Glomerular visceral epithelial cell (primary cell): ENCODE results near the gene TMEM183A.

ENCODE experiments used
- DNase-seq: peaks from one replicate; pipeline ENCODE4 v3.0.0-alpha.2; 2016; ENCODE audit errors: extremely low spot score

The TMEM183A gene

DNA sequence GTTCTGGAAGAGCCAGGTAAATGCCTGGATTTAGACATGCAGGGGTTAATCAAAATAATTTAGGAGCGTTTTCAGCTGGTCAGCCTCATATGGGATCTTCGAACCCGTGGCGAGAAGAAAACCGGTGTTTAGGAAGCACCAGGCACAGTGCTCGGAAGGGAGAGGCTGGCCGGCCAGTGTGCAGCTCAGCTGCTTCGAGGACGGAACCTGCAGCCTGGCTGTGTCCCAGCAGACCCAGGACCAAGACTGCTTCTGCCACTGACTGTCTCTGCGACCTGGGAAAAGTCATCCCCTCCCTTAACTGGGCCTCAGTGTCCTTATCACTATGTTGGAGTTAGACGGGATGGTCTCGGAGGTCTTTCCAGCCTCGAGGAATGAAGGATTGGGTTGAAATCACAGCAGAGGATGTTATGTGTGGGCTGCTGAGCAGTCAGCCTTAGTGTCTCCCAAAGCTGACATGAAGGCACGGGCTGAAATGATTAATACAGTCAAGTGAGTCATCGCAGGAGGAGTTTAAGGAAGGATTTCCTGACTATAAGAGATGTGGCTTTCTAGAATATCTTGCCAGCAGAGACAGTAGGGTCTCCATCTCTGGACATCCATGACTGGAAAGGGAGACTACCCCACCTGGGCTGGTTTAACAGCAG is 39.9 kb downstream of the TMEM183A start:
- peak; percentile 71 for DNase-seq

DNA sequence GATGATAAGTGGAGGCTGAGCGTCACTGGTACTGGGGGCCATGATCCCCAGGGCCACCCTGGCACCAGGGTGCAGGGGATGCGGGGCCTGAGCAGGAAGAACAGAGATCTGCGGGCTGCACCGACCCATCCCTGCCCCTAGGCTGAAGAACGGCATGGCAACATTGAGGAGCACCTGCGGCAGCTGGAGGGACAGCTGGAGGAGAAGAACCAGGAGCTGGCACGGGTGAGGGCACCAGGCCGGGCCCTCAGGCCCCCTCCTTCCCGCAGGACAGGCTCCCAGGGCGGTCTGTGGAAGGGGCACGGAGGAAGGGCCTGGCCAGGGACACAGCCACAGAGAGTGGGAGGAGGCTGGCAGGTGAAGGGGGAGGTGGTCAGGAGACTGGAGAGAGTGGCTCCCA is 40.9 kb downstream of the TMEM183A start:
- no peak for DNase-seq

DNA sequence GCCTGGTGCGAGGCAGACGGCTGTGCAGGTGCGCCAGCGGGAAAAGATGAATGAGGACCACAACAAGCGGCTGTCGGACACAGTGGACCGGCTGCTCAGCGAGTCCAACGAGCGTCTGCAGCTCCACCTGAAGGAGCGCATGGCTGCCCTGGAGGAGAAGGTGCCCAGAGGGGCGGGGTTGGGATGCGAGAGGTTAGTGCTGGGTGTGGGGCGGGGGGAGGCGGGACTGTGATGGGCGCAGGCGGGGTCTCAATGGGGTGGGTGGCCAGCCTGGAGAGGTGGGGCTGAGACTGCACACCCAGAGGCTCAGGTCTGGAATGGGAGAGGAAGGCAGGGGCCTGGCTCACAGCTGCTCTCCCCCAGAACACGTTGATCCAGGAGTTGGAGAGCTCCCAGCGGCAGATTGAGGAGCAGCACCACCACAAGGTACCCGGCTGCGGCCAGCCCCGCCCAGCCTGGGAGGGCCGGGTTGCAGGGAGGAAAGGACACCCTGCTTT is 41.4 kb downstream of the TMEM183A start:
- DNase-seq, result no peak

DNA sequence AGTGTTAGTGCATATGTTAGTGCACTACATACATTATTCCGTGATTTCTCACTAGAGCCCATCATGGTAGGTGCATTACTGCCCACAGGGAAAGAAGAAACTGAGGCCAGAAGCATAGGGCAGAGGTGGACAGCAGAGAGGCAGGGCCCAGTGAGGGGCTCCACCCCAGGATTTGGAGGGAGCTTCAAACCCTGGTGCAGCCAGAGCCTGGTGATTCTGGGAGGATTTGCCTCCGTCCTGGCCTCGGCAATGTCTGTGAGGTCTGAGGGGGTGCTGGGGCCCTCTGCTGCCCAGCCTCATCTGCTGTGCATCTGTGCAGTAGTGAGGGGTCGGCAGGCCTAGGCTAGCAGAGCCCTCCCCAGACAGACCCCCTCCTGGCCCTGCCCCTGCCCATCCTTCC is 41.9 kb downstream of the TMEM183A start:
- no peak for DNase-seq

DNA sequence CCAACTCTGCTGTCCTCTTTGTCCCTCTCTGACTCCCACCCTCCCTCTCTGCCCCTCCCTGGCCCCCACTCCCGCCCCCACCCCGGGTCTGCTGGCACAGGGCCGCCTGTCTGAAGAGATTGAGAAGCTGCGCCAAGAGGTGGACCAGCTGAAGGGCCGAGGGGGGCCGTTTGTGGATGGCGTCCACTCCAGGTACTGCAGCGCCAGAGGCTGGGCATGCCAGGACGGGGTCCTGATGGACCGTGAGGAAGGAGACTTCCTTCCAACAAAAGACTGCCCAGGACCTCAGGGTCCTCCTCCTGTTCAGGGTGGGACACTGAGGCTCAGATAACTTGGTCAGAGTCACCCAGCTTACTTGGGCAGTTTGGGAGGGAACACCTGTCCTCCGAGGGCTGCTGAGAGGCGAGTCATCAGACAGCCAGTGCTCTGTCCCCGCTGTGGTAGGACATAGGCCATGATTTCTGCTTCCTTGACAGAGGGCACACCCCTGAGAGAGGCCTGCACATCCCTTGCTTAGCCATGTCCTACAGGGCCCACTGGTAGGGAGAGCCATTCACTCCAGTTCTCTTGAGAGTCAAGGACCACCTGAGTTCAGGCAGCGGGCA is 42.5 kb downstream of the TMEM183A start:
- DNase-seq, result no peak

DNA sequence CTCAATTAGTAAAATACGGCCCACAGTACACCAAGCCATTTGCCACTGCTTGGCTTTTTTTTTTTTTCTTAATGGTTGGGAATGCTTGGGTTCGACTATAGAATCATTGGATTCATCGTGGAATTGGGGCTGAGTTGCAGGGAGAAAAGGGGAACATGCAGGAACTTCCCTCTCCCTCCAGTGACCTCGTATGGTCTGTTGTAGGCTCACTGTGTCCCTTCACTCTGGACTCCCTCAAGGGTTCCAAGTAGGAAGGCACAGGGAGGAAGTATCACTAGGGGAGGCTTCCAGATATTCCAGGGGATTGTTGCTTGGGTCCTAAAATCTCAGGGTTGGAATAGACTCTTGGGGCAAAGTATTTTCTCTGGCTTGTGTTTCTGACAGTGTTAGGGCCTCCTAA is 43.7 kb downstream of the TMEM183A start:
- no peak for DNase-seq

DNA sequence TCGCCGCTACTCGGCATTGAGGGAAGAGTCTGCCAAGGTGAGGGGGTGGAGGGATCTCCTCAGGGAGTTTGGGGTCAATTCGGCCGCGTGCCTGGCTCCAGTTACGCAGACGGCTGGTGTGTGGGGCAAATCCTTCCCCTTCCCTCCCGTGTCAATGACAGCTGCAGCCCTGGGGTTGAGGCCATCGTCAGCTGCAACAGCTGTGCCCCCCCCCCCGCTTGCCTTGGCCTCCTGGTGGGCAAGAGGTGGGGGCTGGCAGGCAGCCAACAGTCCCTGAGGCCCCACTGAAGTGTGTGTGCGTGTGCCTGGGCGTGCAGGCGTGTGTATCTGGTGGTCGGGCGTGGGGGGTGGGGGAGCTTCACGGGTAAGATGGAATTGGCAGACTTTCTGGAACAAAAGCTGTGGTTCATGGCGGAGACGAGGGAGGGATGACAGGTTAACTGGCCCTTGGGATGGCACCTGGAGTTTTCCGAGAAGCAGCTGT is 44.7 kb downstream of the TMEM183A start:
- DNase-seq, result no peak

DNA sequence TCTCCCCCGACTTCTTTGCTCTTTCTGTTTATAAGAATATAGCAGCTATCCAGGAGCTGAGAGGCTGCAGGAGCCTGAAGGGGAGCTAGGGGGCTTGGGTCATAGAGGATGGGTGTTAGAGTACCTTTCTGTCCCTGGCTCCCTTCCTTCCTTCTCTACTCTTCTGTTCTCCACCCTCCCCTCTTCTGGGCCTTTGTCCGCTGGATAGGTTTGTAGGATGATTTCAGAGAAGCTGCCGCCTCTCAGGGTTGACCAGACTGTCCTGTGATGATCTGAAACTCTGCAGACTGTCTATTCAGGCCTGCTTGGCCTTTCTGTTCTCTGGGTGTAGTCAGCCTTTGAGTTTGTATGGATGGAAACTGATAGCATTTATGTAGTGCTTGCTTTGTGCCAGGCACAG is 45.4 kb downstream of the TMEM183A start:
- no peak for DNase-seq

DNA sequence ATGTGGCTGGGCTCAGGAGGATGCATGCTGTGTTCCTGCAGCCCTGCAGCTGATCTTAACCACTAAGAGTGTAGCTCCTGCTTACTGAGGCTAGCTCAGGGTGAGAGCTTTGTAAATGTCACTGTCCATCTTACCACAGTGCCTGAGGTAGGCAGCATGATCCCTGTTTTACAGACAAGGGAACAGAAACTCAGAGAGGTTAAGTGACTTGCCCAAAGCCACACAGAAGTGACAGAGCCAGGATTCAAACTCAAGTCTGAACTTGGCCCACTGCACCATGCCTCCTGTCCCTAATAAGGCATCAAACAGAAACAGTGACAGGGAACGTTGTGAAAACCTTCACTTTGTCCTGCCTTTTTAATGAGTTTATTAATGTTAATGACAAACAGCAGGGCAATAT is 47.0 kb downstream of the TMEM183A start:
- DNase-seq, result no peak

DNA sequence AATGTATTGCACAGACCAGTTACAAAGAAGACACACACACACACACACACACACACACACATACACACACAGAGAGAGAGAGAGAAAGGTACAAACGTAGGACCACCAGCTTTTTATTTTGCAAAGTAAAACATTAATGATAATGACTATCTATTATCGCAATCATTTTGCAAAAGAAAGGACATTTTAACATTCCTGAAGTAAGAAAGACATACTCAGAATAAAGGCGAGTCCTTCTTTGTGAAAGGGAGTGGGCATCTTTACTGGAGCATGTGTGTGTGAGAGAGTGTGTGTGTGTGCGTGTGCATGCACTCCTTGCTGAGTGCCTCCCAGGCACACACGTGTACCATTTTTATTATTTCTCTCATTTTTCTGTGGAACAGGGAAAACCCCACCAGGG is 47.5 kb downstream of the TMEM183A start:
- DNase-seq, result no peak

DNA sequence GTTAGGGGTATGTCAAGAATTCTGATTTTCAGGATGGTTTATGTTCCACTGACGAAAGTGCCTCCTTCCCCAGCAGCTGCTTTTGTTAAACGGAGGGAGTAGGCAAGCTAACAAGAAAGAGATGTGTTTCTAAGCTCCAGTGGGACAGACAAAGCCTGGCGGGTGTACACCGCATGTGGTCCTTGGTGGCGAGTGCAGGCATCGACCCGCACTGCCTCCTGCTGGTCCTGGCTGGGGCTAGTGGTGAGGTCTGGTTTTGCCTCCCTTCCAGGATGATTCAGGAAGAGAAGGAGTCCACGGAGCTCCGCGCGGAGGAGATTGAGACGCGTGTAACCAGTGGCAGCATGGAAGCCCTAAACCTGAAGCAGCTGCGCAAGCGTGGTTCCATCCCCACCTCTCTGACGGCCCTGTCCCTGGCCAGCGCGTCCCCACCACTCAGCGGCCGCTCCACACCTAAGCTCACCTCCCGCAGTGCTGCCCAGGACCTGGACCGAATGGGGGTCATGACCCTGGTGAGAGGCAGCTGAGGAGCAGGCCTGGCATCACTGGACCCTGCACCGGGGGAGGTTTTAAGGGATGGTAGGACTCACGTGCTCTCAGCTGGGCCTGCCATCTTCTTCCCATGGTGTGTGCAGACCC is 48.1 kb downstream of the TMEM183A start:
- no peak for DNase-seq

DNA sequence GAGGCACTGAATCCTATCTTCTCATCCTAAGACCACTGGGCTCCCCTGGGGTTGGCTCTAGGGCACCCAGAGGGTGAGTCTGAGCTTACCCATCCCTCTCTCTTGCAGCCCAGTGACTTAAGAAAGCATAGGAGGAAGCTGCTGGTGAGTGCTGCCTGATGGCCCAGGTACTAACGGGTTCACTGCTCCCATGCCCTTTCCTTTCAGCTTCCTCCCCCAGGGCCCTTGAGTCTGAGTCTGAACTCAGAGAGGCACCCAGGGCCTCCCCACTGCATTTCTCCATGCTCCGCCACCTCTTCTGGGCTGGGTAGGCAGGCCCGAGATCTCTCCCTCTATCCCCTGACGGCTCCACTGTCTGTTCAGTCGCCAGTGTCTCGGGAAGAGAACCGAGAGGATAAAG is 48.8 kb downstream of the TMEM183A start:
- no peak for DNase-seq

DNA sequence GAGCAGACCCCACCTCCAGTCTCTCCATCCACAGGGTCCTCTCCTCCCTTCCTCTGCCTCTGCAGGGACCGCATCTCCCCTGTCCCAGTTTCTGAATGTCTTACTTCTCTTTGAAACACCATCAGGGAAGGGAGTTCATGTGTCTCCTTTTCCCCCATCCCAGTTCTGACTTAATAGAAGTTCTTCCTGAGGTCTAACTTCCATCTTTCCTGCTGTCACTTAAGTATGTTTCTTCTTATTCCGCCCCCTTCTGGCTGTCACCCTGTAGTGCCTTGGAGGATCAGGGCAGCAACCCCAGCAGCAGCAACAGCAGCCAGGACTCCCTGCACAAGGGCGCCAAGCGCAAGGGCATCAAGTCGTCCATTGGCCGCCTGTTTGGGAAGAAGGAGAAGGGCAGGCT is 49.3 kb downstream of the TMEM183A start:
- DNase-seq, result no peak

DNA sequence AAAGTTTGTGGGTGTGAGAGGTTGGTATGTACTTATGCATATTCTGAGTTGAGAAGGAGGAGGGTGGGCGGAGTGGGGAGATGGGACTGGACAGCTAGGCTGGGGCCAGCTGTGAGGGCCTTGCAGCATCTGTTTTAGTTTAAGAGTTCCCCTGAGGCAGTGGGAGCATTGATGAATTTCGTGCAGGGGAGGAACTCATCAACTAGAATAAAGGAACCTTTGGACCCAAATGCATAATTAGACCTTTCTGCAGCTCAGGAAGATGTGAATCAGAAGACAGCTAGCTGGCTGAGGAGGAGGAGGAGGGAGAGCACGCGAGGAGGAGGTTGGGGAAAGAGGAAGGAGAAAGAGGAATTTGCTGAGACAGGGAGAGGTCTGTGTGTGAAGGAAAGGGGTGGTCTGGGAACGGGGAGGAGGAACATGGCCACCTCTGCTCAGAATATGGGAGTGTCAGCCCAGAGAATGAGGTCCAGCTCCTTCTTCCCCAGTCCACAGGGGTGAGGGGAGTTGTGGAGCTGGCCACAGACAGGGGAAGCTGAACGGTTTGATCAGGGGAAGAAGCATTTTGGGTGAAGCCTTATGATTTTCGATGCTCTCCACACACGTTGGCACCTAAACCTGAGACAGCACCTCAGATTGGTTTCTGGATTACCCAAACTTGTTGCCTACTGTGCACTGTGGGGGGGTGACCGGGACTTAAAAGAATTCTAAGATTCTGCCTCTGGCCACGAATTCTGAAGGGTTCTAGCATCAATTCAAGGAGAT is 50.9 kb downstream of the TMEM183A start:
- DNase-seq, result no peak

DNA sequence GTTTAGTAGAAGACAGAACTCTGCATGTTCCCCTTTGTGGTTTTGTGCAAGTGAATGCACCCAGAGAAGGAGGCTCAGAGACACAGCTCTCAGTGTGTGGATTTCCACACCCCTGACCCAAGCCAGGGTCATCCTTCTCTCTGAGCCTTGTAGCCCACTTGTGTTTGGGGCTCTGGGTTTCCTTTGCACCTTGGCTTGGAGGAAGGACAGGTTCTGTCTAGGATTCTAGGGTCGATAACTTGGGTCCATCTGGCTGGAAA is 51.4 kb downstream of the TMEM183A start:
- no peak for DNase-seq

DNA sequence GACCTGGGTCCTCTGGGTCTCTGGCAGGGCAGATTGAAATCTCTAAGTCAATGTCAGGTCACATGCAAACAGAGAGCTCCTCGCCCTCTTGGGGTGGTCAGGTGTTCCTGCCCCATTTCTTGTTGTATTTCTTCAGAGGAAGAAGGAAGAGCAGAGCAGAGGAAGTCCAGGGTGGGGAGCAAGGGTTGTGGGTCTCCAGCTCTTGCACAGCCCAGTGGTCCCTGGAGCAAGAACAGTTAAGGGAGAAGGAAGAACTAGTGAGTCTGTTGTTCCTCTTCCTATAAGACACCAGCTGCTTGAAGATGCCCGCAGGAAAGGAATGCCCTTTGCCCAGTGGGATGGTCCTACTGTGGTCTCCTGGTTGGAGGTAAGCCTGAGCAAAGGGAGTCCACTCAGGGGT is 52.3 kb downstream of the TMEM183A start:
- DNase-seq, result no peak

DNA sequence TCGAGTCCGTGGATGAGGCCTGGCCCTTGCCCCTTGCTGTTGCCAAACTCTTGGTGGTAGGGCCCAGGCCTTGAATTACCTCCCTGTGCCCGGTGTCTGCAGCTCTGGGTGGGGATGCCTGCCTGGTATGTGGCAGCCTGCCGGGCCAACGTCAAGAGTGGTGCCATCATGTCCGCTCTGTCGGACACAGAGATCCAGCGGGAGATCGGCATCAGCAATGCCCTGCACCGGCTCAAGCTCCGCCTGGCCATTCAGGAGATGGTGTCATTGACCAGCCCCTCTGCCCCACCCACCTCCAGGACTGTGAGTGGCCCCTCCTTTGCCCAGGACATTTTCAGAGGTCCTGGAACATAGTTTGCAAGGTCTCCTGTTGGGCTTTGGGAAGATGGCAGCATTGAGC is 52.9 kb downstream of the TMEM183A start:
- DNase-seq, result no peak

DNA sequence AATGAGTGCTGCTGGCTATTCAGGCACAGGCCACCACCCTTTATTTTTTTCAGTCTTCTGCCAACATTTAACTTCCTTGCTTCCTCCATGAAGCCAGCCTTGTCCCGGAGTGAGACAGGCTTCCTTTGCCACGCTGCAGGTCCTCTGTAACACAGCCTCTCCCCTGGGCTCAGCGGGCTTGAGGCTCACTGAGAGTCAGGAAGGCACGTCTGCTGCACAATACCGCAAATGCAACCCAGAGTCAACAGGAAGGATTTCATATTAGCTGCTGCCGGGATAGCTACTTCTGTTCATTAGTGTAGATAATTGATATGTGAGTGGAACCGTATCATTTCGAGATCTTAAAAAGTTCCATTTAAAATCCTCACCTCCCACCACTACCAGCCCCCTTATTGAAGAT is 56.1 kb downstream of the TMEM183A start:
- no peak for DNase-seq

DNA sequence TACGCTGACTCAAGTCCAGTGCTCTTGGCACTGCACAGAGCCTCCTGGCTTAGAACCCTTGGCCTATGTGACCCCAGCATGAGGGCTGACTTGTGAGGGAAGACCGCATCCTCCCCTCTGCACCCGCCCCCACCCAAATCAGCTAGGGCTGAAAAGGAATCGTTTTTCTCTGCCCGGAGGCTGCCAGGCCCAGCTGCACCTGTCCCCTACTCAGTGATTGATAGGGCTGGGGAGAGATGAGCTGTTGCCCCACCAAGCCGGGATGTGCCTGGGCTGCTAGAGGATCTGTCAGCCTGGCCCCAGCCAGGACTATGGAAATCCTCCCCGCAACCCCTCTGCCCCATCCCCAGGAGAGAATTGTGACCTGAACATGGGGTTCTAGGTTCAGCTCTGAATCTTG is 58.0 kb downstream of the TMEM183A start:
- no peak for DNase-seq

DNA sequence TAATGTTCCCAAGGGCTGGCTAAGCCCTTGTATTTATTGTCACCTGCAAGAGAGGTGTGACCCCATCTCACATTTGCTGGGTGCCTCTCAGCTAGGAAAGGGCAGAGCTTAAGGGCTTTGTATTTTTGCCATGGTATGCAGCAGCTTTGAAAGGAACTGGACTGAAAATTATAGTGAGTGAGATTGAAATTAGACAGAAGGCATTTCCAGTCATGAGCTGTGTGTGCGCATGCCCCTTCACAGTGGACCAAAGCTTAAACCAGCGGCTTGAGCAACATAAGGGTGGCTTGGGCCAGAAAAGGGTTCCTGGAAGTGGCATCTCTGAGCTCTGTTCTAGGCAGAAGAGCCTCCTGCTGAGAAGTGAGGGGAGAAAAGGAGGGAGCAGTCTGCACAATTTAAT is 58.8 kb downstream of the TMEM183A start:
- no peak for DNase-seq

DNA sequence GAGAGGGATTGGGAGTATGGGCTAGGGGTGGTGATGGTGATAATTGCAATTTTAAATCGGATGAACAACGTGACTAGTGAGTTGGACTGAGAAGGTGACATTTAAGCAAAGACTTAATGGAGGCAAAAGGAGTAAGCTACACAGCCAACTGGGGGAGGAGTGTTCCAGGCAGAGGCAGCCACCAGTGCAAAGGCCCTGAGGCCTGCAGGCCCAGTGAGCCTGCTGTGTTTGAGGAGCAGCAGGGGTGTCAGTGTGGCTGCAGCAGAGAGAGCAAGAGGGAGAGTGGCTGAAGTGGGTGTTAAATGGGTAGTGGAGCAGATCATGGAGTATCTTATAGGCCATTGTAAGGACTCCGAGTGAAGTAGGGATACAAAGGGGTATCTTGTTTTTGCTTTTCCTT is 59.8 kb downstream of the TMEM183A start:
- no peak for DNase-seq

DNA sequence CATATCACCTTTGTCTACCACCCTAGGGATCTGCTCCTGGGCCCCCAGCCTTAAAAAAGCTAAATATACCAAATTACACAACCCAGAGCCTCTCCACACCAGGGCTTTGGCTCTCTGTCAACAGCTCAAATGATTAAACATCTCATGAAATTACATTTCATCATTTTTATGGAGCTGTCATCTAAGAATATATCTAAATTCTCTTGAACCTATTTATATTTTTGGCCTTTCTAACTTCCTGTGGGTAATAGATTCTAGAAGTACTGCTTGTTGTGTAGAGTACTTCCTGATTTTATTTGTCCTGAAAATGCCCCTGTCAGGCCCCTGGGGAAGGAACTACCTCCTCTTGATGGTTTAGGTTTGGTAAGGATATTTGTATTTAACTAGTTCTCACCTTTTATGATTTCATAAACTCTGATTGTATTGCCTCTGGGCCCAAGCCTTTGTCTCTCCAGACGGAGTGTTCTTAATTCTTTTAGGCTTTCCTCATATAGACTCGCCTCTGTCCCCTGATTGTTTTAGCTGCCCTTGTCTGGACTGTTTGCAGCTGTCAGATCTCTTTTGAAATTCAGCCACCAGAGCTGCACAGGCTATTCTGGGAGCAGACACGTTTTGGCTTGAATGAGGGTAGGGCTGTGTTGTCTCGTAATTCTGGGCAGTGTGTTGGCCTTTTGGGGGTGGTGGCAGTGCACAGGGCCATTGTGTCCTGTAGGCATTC is 62.0 kb downstream of the TMEM183A start:
- no peak for DNase-seq
